Right kidney (tissue), 1 donor: ENCODE measurements around the gene ARSD.
"Not testable (repeated sequence)": the region's sequence is repeated elsewhere in the genome, so short reads cannot be mapped to it uniquely, and the experiment has no call there.

Experiments used
- DNase-seq: peaks from one replicate; pipeline ENCODE4 v3.0.0-alpha.2; 2016

The ARSD gene

DNA sequence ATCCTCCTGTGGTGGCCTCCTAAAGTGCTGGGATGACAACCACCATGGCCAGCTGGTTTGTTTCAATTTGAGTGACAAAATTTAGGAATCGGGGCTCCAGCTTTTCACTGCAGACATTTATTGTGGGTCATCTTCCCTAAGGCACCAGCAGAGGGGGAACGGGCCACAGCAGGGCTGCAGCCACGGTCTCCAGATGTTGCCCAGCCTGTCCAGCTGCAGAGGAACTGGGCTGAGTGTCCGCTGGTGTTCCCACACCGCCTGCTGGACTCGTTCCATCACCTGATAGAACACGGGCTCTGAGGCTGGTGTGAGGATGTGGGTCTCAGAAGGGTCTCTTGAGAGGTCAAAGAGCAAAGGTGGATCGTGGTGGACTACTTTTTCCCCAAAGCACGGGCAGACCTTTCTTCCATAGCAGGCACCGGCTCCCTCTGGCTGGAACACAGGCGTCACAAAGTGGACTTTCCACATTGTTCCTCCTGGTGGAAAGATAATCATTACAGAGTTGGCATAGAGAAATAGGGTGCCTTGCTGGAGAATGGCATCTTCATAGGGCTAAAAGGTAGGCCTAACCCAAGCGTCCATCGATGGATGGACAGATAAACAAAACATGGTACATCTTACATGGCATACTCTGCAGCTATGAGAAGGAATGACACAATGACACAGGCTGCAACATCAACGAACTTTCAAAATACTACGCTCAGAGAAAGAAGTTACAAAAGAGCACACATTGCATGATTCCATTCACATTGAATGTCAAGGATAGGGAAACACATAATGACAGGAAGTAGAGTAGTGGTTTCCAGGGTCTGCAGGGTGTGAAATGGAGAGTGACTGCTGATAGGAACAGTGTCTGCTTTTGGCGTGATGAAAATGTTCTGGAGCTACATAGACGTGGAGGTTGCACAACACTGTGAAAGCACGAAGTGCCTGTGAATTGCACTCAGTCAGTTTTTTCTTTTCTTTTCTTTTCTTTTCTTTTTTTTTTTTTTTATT is 5.9 kb upstream of the ARSD start:
- no peak for DNase-seq

DNA sequence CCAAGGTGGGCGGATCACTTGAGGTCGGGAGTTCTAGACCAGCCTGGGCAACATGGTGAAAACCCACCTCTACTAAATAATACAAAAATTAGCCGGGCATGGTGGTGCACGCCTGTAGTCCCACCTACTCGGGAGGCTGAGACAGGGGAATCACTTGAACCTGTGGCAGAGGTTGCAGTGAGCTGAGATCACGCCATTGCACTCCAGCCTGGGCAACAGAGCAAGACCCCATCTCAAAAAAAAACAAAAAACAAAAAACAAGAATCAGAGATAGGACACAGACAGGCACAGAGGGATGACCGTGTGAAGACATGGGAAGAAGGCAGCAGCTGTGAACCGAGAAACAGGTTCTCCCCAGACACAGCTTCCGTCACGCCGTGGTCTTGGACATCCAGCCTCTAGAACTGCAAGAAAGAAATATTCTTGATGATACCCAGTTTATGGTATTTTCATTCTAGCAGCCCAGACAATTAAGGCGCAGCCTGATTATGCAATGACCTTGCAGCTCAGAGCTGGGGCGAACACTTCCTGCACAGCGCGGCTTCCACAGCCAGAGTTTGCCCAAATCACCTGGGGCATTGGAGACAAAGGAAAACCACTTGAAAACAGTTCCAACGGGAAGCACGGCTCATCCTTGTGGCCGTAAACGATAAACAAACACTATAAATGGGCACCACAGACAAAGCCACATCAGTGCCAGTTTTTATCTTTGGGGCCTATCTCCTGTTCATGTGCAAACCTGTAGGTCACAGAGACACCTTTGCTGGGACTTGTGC is 4.2 kb upstream of the ARSD start:
- no peak for DNase-seq

DNA sequence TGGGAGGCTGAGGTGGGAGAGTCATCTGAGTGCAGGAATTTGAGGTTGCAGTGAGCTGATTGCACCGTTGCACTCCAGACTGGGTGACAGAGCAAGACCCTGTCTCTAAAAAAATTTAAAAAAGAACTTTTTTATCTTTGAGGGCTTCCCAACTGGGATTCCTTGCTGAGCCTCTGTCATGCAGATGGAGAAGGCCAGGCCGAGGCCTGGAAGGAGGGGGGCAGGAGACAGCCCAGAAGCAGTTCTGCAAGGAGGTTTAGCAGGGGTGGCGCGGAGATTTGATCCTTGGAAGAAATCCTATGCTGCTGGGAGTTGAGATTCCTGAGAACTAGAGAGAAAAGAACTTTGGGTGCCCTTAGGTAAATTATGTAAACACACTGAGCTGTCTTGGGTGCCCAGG is 2.5 kb upstream of the ARSD start:
- no peak for DNase-seq

DNA sequence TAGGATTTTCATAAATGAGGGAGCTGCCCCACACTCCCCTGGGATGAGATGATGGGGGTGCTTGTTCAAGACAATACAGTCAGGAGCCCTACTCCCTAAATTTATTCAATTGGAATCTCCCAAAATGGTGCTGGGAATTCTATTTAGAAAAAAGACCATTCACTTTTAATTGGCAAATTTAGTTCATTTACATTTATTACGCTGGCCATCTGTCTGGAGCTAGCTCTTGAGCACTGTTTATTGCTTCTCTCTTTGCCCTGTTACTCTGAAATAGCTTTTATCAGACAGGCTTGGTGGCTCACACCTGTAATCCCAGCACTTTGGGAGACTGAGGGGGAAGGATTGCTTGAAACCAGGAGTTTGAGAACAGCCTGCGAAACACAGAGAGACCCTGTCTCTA is 2.0 kb upstream of the ARSD start:
- no peak for DNase-seq

DNA sequence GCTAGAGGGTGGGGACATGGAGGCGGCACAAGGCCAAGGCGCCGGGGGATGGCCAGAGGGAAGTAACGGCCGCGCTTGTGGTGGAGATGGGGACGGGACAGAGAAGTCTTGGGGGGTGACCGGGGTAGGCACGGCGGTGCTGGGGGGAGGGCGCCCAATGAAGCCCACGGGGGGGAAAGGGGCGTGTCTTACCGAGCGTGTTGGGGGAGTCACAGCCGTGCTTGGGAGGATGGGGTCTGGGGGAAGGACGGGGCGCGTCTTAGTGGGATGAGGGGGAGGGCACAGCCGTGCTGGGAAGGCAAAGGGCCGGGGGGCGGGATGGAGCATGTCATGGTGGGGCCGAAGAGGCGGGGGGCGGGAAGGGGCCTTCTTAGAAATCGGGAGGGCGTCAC is 952 bp downstream of the ARSD start:
- no peak for DNase-seq

DNA sequence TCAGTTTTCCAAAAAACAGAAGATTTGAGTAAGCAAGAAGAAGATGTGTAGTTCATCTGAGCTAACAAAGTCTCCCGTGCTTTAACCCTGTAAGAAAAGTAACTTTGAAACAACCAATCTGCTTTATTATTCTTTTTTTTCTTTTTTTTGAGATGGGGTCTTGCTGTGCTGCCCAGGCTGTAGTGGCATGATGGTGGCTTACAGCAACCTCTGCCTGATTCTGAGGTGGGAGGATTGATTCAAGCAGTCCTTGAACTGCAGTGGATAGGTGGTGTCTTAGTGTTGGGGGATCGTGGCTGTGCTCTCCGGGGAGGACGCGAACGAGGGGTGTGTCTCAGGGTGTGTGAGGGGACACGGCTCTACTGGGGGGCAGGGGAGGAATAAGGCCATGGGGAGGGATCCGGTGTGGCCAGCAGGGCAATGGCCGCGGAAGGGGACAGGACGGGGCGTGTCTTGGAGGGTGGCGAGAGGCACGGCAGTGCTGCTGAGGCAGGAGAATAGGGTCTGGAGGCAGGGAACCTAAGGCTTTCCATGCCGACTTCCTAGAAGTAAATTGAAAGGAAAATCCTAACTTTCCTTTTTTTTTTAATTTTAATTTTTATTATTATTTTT is 2.4 kb downstream of the ARSD start:
- no peak for DNase-seq

DNA sequence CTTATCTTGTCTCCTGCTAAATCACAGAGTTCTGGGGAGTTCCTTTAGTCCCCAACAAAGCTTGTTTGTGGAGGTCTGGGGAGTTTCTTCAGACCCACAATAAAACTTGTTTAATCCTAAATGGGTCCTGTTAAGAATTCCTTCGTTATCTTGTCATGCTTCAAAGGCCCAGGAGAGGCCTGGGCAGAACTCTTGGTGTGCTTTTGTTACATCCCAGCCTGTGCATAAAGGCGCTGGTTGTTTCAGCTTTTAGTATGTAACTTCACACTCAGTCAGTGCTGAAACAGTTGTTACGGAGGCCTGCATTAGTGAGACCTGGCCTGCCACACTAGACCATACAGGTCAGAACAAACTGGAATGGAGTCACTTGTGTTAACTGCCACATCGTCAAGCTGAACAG is 2.9 kb downstream of the ARSD start:
- not testable (repeated sequence) for DNase-seq

DNA sequence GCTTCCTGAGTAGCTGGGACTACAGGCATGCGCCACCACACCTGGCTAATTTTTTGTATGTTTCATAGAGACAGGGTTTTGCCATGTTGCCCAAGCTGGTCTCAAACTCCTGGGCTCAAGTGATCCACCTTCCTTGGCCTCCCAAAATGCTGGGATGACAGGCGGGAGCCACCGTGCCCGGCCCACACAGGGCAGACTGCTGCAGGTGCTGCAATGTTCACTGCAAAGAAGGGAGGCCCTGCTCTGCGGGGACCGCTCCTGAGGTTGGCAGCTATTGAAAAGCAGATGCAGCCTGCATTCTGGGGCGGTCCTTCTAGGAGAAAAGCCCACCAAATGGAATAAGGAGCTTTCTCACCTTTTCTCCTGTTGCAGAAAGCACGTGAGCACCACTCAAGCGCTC is 5.0 kb downstream of the ARSD start:
- no peak for DNase-seq

DNA sequence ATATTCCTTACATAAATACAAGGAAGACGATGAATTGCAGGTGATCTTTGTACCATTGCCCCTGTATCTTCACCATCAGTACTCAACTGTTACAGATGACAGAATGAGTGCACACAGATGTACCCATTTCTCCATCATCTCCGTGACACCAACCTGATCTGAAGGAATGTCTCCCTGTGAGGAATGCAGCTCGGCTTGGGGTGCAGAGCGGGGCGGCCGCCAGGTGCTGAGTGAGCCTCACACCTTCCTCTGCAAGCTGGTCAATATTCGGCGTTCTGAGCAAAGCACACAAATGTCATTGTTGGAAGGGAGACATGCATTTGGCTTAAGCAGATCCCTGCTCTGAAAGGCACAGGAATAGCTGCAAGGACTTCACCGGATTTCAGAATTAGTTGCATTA is 7.4 kb downstream of the ARSD start:
- DNase-seq, result no peak

DNA sequence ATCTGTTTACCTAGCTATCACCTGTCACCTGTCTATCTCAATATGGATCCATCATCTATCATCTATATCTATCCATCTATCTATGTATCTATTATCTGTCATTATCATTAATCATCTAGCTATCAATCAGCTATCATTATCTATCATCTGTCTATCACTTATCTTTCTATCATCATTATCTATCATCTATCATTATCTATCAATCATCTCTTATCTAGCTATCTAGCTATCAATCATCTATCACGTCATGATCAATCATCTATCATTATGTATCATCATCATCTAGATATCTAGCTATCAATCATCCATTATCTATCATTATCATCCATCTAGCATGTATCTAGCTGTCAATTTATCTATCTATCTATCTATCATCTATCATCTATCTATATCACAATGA is 7.9 kb downstream of the ARSD start:
- no peak for DNase-seq

DNA sequence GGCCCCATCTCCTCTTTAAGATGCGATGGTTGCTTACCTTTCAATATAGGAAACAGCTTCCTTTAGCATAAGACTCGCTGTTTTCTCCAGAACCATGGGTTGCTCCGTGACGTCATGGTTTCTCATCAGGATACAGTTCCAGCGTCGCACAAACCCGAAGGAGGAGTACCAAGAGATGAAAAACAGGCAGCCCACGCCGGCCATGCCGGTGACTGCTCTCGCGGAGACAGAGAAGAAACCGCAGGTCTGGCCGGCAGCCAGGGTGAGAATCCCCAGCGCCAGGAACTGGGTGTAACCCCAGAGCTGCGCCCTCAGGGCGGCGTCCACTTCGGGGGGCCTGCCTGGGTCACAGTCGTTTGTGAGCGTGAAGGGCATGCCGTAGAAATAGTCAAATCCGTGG is 11.4 kb downstream of the ARSD start:
- no peak for DNase-seq

DNA sequence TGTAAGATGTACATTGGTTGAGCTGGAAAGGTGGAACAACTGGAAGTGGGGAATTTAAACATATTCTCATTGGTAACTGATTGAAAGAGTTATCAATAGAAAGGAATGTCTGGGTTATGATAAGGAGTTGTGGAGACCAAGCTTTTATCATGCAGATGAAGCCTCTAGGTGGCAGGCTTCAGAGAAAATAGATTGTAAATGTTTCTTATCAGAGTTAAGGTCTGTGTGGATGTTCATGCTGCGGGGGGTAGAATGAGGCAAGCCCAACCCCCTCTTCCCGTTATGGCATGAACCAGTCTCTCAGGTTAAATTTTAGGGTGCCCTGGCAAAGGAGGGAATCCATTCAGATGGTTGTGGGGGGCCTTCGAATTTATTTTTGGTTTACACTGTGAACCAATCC is 16.0 kb downstream of the ARSD start:
- DNase-seq, result no peak

DNA sequence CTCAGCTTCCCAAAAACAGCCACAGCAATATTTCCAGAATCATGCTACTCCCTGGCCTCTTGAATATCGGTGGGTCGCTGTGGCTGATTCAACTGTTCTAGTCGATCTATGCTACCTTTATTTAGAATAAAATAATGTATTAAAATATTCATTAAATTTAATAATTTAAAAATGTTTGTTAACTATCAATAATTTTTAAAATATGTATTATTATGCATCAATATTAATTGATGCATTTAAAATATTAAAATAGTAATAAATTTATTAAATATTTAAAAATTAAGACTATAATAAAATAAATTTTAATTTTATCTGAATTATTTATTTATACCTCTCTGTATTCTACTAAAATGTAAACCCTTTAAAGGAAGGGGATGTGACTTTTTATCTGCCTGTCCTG is 19.0 kb downstream of the ARSD start:
- DNase-seq, result no peak

DNA sequence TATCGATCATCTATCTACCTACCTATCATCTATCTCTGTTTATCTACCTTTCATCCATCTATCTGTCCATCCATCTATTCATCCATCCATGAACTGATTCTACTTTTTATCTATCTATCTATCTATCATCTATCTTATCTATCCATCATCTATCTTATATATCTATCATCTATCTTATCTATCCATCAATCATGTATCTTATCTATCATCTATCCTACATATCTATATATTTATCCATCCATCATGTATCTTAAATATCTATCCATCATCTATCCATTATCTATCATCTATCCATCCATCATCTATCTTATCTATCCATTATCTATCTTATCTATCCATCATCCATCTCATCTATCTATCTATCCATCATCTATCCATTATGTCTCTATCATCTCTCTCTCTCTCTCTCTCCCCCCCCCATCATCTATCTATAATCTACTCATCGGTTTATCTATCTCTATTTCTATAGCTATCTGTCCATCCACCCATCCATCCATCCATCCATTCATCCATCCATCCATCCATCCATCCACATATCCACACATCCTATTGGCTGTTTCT is 20.9 kb downstream of the ARSD start:
- DNase-seq, result no peak

DNA sequence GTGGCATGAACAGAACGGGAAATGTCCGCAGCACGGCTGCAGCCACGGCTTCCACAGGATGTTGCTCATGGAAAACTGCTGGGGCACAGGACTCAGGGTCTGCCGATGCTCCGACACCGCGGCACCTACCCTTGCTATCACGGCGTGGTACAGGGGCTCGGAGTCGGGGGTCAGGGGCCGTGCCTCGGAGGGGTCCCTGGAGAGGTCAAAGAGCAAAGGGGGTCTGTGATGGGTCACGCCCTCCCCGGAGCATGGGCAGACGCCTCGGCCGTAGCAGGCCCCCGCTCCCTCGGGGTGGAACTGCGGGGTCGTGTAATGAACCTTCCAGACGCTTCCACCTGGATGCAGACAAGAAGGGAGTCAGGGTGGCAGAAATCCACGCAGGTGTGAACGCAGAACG is 21.8 kb downstream of the ARSD start:
- DNase-seq, result no peak

DNA sequence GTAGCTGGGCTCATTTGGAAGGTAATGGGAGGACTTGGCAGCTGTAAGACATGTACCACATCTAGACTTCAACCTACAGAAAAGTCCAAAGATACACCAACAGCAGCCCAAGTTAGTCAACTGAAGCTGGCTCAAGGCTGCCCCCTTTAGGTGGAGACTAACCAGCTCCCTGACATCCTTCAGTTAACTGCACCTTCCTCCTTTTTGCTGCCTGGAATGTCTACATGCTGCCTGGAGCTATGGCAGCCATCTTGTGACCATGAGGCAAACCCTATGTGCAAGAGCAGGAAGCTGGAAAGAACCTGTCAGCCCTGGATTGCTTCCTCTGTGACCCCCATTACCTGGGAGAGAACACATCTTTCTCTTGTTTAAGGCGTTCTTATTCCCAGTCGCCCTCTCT is 25.8 kb downstream of the ARSD start:
- no peak for DNase-seq

DNA sequence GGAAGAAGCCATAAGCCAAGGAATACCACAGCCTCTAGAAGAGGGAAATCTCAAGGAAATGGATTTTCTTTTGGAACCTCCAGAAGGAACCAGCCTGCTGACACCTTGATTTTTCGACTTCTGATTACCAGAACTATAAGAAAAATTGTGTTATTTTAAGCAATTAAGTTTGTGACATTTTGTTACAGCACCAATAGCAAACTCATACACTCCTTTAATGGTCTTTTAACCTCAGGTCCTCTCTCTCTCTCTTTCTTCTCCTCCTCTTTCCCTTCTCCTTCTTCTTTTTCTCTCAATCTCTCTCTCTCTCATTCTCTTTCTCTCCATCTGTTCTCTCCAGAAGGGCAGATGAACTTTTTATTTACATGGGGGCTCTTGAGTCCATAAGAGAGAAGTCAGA is 26.3 kb downstream of the ARSD start:
- DNase-seq, result no peak

DNA sequence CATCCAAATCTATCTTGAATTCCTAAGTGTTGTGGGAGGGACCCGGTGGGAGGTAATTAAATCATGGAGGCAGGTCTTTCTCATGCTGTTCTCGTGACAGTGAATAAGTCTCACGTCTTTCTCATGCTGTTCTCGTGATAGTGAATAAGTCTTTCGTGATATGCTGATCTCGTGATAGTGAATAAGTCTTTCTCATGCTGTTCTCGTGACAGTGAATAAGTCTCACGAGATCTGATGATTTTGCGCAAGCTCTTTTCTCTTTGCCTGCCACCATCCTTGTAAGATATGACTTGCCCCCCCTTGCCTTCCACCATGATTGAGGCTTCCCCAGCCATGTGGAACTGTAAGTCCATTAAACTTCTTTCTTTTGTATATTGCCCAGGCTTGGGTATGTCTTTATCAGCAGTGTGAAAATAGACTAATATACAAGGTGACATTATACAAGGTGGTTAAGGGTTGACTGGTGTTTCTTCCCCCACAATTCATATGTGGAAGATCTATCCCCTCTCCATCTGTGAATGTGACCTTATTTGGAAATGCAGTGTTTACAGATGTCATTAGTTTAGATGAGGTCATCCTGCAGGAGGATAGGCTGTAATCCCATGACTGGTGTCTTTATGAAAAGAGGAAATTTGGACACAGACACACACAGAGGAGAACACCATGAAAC is 27.6 kb downstream of the ARSD start:
- DNase-seq, result no peak

DNA sequence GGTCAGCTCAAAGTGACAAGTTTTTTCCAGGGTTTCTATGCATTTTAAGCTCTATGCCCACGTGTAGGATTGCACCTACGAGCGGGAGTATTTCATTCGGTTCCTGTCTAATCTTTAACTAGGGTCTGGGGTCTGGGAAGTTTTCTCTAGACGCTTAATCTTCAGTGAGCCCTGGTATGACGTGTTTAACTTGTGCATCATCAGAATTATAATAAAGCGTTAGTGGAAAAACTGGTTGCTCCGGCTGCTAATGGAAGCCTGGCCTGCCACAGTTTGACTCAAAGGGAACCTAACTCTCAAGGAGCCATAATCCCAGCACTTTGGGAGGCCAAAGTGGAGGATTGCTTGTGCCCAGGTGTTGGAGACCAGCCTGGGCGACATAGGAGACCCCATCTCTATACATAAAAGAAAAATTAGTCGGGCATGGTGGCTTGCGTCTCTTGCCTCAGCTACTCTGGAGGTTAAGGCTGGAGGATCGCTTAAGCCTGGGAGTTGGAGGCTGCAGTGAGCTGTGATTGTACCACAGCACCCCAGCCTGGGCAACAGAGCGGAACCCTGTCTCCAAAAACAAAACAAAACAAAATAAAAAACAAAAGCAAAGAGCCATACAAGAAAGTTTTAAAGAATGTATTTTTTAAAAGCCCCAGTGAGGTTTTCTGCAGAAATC is 30.2 kb downstream of the ARSD start:
- DNase-seq, result peak; percentile 23

DNA sequence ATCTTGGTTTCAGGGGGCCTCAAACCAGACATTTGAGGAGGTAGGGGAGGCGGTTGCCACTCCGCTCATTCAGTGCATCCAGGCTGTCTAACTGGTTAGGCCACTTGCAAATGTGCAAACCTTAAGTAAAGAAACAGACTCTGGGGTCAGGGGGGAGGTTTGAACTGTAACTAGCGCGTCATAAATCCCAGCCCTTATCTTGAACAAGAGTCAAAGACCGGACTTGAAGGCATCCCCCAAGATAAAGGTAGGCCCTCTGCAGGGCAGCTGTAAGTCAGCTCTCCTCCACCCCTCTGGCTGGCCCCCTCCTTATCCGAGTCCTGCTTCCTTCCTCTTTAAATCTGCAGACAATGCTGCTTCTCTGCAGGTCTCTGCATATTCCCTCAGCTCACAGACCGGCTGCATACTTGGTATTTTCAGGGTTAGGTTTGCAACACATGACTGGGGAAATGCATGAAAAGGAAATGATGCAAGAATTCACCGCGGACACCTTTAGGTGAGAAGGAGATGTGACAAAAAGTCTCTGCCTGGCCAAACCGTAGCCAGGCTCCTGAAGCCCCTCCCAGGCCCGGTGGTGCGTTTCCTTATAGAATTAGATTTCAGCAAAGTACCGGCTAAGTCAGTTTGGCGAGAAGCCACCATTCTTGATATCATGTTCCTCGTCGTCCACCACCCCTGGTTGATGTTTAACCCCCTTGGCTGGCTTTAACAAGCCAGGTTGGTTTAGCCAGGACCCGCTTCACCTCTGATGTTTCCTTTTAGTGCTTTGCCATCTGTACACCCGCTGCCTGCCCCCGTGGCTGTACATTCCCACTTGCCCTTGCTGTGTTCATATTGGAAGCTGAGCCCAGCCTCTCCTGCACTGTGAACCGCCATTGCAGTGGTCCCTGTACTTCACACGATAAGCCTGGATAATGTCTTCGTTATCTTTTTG is 31.2 kb downstream of the ARSD start:
- peak; percentile 51 for DNase-seq

DNA sequence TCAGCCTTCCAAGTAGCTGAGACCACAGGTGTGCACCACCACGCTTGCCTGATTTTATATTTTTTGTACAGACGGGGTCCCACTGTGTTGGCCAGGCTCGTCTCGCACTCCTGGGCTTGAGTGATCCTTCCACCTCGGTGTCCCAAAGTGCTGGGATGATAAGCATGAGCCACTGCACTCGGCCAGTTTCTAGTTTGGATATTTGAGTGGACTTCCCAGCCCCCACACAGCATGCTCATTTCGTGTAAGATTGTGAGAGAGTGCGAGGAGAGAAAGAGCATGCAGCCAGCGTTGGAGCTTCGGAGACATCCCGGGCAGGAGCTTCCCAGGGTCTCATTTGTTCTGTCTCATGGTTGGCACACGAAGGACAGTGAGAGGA is 31.8 kb downstream of the ARSD start:
- no peak for DNase-seq
